Activated naive CD8-positive, alpha-beta T cell treated with anti-CD3 and anti-CD28 coated beads, Interleukin-2, amount 50 U/mL, for 16 hours (primary cell): ENCODE measurements around the gene TP53AIP1.

ENCODE experiments used
- DNase-seq: peaks from one replicate; pipeline ENCODE4 v3.0.0-alpha.2; 2020; ENCODE audit warnings: low read depth, low spot score

Gene TP53AIP1

GRCh38 chr11:128906185-128907050 lies 36.3 kb downstream of the TP53AIP1 start:
- DNase-seq: no peak

- DNase-seq: no peak
Observed at GRCh38 chr11:128905345-128906184, 37.1 kb downstream of the TP53AIP1 start.

GRCh38 chr11:128904656-128905344 lies 37.9 kb downstream of the TP53AIP1 start:
- no peak for DNase-seq

GRCh38 chr11:128904303-128904655 lies 38.4 kb downstream of the TP53AIP1 start:
- no peak for DNase-seq

- DNase-seq: no peak
Observed at GRCh38 chr11:128903248-128904061, 39.2 kb downstream of the TP53AIP1 start.

GRCh38 chr11:128902515-128903066 lies 40.1 kb downstream of the TP53AIP1 start:
- no peak for DNase-seq

- DNase-seq: no peak
Observed at GRCh38 chr11:128901653-128902514, 40.8 kb downstream of the TP53AIP1 start.

- no peak for DNase-seq
Observed at GRCh38 chr11:128900468-128900867, 42.2 kb downstream of the TP53AIP1 start.

- DNase-seq: no peak
Observed at GRCh38 chr11:128898580-128899344, 43.9 kb downstream of the TP53AIP1 start.

GRCh38 chr11:128897826-128898225 lies 44.8 kb downstream of the TP53AIP1 start:
- no peak for DNase-seq

- DNase-seq: no peak
Observed at GRCh38 chr11:128896356-128896755, 46.3 kb downstream of the TP53AIP1 start.

- no peak for DNase-seq
Observed at GRCh38 chr11:128895526-128895925, 47.1 kb downstream of the TP53AIP1 start.

GRCh38 chr11:128894685-128895084 lies 48.0 kb downstream of the TP53AIP1 start:
- no peak for DNase-seq

GRCh38 chr11:128894286-128894681 lies 48.4 kb downstream of the TP53AIP1 start:
- DNase-seq: no peak

- no peak for DNase-seq
Observed at GRCh38 chr11:128893578-128894285, 48.9 kb downstream of the TP53AIP1 start.

- DNase-seq: no peak
Observed at GRCh38 chr11:128892866-128893565, 49.7 kb downstream of the TP53AIP1 start.

- DNase-seq: no peak
Observed at GRCh38 chr11:128891913-128892398, 50.7 kb downstream of the TP53AIP1 start.
